Activated CD4-positive, alpha-beta T cell treated with anti-CD3 and anti-CD28 coated beads, Interleukin-2, amount 50 U/mL, for 4 hours (primary cell): Measurements from ENCODE around the gene CROCC2.

Source experiments
- DNase-seq, 2 experiments: peaks; one replicate each; pipeline ENCODE4 v3.0.0-alpha.2; 2020

Gene CROCC2

DNA sequence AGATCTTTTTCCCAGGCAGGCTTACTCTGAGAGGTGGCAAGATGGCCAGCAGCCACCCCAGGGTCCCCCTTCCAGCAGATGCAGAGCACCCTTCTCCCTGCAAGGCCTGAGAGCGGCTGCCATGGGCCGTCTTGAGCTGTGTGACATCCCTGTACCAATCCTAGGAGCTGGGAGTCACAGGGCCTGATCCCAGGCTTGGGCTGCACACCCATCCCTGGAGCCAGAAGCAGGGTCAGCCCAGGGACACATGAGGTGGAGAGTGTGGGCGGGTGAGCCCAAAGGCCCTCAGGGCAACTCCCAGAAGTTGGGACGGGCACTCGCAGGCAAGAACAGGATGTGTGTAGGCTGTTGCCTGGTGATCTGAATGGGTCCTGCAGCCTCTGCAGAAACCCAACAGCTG lies 40.5 kb downstream of the CROCC2 start:
- no peak for DNase-seq

DNA sequence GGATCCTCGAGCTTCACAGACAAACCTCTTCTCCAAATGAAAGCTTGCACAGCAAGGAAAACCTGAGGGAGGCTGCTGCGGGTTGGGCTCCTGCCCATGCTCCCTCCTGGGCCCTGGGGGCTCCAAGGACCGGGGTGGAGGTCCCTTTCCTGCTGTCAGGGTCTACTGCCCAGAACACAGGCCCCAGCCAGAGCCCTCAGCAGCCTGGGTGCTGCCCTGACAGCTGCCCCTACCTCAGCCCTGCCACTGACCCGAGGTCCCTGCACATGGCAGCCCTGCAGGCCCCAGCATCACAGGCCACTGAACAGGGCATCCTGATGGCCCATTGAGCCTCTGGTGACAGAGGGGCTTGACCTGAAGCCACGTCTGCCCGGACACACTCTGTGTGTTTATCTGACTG lies 41.0 kb downstream of the CROCC2 start:
- DNase-seq, result no peak

DNA sequence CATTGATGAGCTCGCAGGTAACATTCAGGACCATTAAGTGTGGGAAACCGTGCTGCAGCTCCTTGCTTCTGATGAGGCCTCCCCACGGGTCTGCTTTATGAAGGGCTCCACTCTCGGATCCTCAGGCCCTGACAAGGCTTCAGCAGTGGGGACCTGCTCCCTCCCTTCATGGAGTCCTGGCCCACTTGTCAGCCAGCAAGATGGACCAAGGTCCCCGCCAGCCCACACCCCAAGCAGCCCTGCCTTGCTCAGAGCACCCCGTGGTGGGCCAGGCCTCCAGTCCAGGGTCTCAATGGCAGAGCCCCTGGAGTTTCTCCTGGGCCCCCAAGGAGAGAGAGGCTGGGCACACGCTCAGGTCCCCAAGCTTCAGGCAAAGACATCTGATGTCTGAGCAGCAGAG lies 41.5 kb downstream of the CROCC2 start:
- DNase-seq, result no peak

- DNase-seq, result no peak
Observed at GRCh38 chr2:240948086-240948485, 42.0 kb downstream of the CROCC2 start.

DNA sequence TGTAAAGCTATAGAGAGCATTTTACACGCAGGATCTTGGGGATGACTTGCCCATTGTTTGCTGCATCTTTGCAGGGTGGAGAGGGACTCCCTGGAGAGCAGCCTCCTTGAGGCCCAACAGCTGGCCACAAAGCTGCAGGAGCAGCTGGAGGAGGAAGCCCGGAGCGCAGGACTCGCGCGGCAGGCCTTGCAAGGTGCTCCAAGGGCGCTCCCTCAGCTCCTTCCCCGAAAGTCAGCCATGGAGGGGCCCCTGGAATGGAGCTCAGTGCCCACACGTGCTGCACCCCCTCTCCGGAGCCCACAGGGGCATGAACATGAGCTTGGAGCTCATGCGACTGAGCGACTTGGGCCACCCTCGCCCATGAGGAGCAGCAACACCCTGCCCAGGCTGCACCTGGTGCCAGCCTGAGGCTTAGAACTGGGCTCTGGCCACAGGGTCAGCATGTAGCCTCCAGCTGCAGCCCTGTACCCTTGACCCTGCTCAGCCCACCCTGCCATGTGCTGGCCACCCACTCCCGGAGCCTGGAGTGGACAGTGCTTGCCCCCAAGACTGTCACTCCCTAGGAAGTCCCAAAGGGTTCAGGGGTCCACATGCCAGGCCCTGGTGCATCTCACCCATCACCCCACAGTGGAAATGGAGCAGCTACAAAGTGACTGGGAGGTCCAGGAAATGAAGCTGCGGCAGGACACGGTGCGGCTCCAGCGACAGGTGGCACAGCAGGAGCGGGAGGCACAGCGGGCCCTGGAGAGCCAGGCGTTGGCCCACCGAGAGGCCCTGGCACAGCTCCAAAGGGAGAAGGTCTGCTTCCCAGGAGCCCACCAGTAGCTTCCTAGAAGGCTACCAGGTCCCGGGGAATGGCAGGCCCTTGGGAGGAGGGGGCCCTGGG lies 43.0 kb downstream of the CROCC2 start:
- DNase-seq, result no peak

DNA sequence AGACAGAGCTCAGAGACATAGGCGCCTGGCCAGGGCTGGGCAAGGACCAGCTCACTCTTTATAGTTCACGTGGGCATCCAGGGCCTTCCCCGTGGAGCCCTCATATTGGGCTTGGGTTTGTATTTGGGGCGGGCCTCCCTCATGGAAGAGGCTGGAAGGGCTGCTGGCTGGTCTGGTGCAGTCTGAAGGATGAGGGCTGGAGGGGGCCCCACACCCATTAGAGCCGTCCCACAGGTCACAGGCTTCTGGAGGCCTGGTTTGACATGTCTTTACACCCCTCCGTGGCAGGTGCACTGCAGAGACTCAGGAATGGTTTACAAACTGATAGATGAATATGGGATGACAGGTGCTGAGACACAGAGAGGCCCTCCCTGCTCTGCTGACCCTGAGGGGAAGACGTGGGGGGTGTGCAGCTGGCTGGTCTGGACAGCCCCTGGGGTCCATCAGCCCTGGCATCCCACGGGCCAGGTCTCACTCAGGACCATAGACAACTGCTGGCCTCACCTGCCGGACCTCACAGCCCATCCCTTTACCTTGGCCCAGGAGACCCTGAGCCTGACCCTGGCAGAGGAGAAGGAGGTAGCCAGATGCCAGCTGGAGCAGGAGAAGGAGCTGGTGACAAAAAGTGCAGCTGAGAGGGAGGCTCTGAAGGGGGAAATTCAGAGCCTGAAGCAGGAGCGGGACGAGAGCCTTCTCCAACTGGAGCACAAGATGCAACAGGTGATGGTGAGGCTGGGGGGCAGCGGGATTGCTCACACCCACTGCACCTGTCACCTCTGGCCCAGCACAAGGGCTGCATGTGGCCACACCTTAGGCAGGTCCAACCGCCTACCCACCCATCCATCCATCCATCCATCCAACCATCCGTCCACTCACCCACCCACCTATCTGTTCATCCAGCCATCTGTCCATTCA lies 43.9 kb downstream of the CROCC2 start:
- no peak for DNase-seq

DNA sequence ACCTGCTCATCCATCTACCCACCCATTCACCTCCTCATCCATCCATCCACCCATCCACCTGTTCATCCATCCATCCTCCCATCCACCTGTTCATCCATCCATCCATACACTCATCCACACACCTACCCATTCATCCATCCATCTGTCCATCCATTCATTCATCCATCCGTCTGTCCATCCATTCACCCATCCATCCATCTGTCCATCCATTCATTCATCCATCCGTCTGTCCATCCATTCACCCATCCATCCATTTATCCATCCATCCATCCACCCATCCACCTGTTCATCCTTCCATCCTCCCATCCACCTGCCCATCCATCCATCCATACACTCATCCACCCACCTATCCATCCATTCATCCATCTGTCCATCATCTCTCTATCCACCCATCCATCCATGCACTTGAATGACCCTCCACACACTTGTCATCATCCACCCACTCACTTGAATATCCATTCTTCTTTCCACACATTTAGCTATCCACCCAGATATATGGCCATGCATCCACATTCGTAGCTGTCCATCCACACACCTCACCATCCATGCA lies 45.0 kb downstream of the CROCC2 start:
- DNase-seq, result no peak

DNA sequence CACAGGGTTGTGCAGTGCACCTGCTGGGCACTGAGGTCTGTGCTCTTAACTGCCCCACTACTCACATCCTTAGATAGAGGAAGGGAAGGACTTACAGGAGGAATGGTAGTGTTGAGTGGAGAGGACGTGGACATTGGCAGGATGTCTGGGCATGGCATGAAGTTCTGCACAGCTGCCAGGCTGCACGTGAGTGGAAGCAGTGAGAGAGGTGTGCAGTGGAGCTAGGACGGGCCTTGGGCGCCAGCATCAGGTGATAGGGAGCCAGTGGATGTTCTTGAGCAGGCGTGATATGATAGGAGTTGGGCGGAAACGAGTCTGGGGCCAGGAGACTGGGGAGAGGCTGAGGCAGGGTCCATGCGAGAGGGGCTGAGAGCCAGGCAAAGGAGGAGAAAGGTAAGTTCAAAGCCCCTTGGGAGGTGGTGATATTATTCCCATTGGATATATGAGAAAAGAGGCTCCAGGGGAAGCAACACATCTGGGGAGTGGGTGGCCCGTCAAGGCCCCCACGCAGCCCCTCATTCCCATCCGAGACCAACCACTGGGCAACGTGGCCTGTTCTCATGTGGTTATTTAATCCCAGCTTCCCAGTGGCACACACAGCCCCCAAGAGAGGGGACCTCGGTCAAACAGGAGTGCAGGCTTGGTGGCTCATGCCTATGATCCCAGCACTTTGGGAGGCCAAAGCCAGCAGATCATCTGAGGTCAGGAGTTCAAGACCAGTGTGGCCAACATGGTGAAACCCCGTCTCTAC lies 46.5 kb downstream of the CROCC2 start:
- DNase-seq, result no peak

- DNase-seq, result no peak
Observed at GRCh38 chr2:240953426-240954410, 47.6 kb downstream of the CROCC2 start.

GRCh38 chr2:240954436-240955305 lies 48.5 kb downstream of the CROCC2 start:
- DNase-seq, result no peak

- DNase-seq, result no peak
Observed at GRCh38 chr2:240955306-240956170, 49.4 kb downstream of the CROCC2 start.

DNA sequence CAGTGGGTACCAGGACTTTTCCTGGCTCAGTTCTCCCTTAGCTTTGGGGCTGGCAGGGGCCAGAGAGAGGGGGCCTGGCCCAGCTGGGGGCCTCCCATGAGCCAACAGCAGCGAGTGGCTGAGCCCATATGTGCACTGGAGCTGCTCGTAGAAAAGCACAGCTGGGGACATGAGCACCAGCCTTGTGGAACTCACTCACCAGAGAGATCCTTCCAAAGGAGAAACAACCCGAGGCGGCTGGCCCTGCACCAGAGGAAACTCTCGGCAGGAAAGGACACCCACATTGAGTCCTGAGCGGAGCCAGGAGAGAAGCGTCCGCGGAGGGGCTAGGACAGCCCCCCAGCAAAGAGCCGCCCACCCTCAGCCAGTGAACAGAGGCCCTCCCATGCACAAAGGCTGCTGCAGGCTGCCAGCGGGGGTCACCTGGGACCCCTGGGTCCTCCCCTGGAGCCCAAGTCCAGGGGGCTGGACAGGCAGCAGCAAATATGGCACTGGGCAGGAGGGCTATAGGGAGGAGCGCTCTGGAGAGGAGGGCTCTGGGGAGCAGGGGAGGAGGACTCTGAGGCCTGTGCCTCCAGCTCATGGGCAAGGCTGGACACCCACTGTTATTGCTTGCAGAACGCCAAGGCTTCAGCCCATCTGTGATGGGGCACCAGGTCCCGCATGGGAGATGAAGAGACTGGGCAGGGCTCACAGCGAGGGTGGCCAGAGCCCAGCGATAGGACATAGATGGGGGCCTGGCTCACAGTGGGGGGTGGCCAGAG lies 50.2 kb downstream of the CROCC2 start:
- no peak for DNase-seq

DNA sequence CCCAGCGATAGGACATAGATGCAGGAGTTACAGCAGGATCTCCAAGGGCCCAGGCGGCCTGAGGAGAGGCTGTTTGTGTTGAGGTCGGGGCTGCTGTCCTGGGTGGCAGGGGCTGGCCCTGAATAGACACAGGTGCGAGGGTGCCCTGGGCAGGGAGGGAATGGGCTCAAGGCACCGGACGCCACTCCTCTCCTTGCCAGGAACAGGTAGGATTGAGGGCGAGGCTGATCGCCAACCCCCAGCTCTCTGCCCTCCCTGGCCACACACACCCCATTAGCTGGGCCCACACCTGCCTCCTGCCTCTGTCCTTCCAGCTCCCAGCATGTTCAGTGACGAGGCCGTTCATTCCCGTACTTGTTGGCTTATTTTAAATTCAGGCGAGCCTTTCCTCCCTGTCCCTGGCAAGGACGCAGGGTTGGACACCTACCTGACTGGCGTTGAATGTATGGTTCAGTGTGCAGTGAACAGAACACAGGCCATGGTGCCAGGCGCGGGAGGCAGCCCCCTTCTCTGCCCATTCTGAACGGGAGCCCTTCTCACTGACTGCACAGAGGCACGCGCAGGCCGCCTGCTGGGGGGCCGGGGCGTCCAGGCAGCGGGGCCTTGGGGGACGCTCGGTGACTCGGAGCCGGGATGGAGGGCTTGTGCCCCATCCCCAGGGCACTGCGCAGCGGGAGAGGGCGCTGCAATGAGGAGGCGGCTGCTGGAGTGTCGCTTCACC lies 51.0 kb downstream of the CROCC2 start:
- DNase-seq, result no peak

DNA sequence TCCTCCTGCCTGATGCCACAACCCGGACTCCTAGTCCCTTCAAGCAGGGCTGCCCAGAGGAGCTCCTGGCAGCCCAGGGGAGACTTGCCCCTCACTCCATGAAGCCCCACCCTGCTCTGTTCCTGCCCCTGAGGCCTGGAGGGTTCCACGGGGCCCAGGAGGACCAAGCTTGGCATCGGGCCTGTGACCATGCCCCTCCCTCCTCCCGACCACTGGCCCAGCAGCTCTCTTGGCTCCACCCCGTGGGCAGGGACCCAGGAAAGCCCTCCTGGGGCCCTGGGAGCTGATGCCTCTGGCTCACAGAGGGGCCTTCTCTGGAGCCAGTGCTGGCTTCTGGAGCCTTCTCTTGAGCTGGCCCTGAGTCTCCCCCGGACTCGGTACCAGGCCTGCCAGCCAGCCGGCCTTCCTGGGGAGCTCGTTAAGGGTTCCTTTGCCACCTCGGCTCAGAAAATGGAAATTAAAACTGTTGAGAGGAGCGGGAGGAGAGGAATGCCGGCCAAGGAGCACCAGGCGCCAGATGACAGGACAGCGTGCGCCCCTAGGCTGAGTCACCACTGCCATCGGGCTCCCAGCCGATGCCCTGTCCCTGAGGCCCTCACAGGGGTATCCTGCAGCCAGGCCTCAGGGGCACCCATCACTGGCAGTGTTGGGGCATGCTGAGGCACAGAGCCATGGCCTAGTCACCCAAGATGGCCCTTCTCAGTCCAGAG lies 51.7 kb downstream of the CROCC2 start:
- no peak for DNase-seq

GRCh38 chr2:240958366-240959213 lies 52.5 kb downstream of the CROCC2 start:
- no peak for DNase-seq

DNA sequence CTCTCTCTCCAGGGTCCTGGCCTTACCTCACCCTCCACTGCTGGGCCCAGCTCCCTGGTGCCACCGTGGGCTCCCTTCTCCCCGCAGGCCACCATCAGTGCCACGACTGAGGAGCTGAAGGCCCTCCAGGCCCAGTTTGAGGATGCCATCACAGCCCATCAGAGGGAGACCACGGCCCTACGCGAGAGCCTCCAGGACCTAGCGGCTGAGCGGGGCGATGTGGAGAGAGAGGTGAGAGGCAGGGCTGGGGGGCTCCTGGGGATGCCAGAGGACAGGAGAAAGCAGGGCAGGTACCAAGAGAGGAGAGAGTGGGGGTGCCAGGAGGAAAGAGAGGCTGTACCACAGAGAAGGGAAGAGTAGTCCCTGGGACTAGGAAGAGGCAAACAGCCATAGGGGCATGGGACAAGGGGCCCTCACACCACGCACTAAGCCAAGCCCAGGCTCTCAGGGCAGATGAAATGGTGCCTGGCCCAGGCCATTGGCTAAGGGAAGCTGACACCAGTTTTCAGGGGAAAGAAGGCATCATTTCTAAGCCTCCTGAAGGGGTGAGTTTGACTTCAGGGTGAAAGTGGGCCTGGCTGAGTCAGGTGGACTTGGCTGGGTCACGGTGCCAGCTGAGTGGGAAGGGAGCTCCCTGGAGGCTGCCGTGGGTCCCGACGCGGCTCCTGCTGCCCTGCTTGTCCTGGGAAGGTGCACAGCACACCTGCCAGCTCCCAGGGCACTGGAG lies 53.2 kb downstream of the CROCC2 start:
- no peak for DNase-seq
